NCI-H526 (cell line): Measurements from ENCODE around the gene SMIM10.
"Not testable (repeated sequence)": the region's sequence is repeated elsewhere in the genome, so short reads cannot be mapped to it uniquely, and the experiment has no call there.

ENCODE experiments used
- DNase-seq, 2 experiments: peaks; one replicate each; lab custom pipeline; 2025; lab: John Stamatoyannopoulos, UW

The SMIM10 gene

GRCh38 chrX:135015523-135016245 lies 24.9 kb downstream of the SMIM10 start:
- DNase-seq = no peak

DNA sequence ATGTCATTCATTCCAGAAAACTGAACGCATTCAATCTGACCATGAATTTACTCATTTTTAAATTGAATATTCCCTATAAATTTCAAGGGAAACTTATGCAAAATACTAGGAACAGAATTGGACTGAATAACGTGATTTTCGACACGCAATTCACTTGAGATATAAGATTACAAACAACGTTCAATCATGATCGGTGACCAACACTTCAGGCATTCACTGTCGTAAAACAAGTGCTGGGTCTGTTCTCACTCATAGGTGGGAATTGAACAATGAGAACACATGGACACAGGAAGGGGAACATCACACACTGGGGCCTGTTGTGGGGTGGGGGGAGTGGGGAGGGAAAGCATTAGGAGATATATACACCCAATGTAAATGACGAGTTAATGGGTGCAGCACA lies 29.1 kb downstream of the SMIM10 start:
- not testable (repeated sequence) for DNase-seq

DNA sequence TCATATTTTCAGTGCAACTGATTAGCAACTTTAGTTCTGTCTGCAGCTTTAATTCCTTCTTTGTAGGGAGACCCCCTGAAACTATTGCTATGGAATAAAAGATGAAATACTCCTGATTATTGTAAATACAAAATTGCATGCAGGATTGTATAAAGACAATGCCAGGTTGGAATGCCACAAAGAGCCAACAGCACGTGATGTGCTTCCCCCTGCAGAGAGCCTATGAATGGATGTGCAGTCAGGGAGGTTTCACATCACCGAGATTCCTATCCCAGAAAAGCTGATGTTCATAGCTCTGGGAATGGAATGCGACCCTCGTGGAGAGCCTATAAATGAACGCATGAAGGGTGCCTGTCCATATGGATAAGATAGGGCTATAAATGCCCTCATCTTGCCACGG lies 33.0 kb downstream of the SMIM10 start:
- peak in 1 of 2 experiments; percentile 2 for DNase-seq

DNA sequence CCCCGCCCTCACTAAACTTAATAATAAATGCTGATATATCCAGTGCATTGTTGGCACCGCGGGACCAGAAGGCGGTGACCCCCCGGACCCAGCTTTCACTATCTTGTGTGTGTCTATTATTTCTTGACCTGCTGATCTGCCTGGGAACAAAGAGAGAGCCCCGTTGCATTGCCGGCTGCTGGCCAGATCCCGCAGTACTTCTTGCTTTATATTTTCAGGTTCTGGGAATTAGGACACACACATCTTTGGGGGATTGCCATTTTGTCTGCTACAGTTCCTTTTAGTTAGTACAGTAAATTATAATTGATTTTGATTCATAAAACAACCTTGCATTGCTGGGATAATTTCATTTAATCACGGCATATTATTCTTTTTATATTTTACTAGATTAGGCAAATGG lies 33.7 kb downstream of the SMIM10 start:
- DNase-seq = peak in 1 of 2 experiments; percentile 32

DNA sequence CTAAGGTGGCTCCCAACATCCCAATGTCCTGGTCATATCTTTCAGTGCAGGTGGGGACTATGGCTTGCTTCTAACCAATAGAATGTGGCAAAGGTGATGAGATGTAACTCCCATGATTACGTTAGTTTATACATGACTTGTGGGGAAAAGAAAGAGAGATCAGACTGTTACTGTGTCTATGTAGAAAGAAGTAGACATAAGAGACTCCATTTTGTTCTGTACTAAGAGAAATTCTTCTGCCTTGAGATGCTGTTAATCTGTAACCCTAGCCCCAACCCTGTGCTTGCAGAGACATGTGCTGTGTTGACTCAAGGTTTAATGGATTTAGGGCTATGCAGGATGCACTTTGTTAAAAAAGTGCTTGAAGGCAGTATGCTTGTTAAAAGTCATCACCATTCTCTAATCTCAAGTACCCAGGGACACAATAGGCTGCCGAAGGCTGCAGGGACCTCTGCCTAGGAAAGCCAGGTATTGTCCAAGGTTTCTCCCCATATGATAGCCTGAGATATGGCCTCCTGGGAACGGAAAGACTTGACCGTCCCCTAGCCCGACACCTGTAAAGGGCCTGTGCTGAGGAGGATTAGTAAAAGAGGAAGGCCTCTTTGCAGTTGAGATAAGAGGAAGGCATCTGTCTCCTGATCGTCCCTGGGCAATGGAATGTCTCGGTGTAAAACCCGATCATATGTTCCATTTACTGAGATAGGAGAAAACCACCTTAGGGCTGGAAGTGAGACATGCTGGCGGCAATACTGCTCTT lies 39.6 kb downstream of the SMIM10 start:
- not testable (repeated sequence) for DNase-seq

DNA sequence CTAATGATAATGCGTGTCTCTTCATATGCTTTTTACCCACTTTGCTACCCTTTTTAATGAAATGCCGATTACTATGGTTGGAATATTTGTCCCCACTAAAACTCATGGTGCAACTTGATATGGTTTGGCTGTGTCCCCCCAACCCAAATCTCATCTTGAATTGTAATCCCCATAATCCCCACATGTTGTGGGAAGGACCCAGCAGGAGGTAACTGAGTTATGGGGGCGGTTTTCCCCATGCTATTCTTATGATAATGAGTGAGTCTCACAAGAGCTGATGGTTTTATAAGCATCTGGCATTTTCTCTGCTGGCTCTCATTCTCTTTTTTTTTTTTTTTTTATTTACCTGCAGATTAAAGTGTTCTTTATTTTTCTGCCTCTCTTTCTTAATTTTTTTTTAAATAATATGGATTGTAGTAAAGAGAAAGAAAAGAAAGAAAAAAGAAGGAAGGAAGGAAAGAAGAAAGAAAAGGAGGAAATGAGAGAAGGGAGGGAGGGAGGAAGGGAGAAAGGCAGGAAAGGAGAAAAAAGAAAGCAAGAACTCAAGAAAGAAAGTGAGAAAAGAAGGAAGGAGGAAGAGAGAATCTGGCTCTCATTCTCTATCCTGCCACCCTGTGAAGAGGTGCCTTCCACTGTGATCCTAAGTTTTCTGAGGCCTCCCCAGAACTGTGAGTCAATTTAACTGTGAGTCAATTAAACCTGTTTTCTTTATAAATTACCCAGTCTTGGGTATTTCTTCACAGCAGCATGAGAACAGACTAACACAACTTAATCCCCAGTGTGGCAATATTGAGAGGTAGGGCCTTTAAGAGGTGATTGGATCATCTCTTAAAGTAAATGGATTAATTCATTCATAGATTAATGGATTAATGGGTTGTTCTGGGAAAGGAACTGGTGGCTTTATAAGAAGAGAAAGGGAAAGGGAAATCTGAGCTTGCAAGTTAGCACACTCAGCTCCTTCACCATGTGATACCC lies 50.6 kb downstream of the SMIM10 start:
- not testable (repeated sequence) for DNase-seq
